GM12864 (cell line): ENCODE data around the gene HSBP1L1.

Experiments
- DNase-seq: peaks from one replicate; pipeline ENCODE4 v3.0.0-alpha.2; 2011; ENCODE audit warnings: low read depth
- H3K4me3 ChIP-seq: 2 replicates; pipeline ENCODE4 v1.5.1; 2011; ENCODE audit warnings: mild to moderate bottlenecking, low read depth, low read length, control low read depth
- CTCF ChIP-seq: IDR thresholded peaks from 2 replicates; pipeline ENCODE4 v1.5.1; 2011; ENCODE audit warnings: low read depth, mild to moderate bottlenecking, moderate library complexity, low read length, control low read depth, inconsistent platforms; ENCODE audit errors: missing control alignments

Gene HSBP1L1

DNA sequence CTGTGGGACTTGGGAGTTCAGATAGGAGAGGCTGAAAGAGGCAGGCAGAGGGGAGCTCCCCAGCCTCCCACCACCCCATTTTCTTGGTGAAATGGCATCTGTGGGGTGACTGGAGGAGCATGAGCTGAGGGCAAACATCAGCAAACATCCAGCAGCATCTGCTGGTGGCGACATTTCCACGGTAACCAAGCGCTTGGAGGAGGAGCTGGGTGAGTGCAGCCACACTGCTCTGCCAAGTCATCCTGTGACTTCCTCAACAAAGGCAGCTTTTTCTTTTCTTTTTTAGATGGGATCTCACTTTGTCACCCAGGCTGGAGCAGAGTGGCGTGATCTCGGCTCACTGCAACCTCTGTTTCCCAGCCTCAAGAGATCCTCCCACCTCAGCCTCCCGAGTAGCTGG is 18.3 kb downstream of the HSBP1L1 start:
- no peak for TF ChIP-seq CTCF
- no peak for DNase-seq
- H3K4me3 ChIP-seq: no peak overlapping the region

DNA sequence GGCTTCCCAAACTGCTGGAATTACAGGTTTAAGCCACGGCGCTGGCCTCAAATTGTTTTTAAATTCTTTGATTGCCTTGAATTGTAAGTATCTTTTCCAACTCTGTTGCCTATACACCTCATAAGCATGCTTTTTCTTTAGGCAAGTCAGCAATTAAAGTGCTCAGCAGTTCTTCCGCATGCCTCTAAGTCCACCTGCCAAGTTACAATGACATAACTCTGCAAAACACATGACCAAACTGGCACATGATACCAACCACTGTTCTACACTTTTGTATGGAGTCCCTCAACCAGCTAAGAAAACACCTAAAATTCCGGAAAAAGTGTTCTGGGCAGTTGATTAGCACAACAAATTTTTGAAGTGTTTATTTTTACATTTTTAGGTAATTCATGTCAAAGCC is 18.8 kb downstream of the HSBP1L1 start:
- no peak for DNase-seq
- H3K4me3 ChIP-seq: no peak overlapping the region
- TF ChIP-seq CTCF: no peak

DNA sequence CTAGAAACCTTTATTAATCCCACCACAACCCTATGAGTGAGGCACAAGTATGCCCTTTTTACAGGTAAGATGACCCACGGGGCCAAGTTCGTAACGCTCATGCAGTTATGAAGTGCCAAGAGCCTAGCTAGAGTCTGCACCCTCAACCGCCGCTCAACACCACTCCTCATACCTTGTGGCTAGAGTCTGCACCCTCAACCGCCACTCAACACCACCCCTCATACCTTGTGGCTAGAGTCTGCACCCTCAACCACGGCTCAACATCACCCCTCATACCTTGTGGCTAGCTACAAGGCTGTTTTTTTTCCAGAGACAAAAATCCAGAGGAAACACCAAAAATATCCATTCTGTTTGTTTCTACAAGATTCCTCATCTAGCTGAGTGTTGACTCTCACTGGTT is 19.4 kb downstream of the HSBP1L1 start:
- no peak overlapping the region for H3K4me3 ChIP-seq
- TF ChIP-seq CTCF: no peak
- DNase-seq: no peak

DNA sequence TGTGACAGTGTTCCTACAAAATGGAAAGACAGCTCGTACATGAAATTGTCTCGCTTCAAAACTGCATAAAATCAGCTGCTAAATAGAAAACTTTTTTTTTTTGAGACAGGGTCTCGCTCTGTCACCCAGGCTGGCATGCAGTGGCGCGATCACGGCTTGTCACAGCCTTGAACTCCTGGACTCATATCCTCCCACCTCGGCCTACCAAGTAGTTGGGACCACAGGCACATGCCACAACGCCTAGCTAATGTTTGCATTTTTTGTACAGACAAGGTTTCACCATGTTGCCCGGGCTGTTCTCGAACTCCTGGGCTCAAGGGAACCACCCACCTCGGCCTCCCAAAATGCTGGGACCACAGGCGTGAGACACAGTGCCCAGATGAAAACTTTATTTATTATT is 20.7 kb downstream of the HSBP1L1 start:
- no peak for TF ChIP-seq CTCF
- no peak overlapping the region for H3K4me3 ChIP-seq
- no peak for DNase-seq

GRCh38 chr18:79986726-79987125 is 22.3 kb downstream of the HSBP1L1 start:
- peak overlapping the region; percentile 98 for H3K4me3 ChIP-seq
- DNase-seq: no peak
- TF ChIP-seq CTCF: no peak

- DNase-seq: no peak
- no peak for TF ChIP-seq CTCF
- peak overlapping the region; percentile 98 for H3K4me3 ChIP-seq
These were observed 23.1 kb downstream of the HSBP1L1 start for GRCh38 chr18:79987566-79987965.

DNA sequence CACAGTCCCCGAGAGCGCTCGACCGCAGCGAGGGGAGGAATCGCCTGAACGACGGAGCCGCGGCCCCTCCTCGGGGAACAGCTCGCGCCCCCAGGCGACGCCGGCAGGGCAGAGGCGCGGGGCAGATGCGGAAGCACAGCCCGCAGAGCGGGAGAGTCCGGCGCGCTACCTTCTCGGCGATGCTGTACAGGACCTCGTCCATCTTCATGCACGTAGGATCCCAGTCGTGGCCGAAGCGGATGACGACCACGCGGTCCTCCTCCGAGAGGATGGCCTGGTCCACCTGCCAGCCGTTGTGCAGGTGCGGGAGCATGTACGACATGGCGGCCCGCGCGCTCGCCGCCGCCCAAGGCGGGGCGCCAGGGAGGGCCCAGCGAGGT is 23.6 kb downstream of the HSBP1L1 start:
- no peak for DNase-seq
- peak overlapping the region; percentile 98 for H3K4me3 ChIP-seq
- TF ChIP-seq CTCF: peak; percentile 34
